Upper lobe of left lung (tissue), 6 donors: ENCODE data around the gene SLC9A8. TPM values are rescaled to one million over a fixed set of nuclear protein-coding genes. Genes with fewer than 3 reads are reported as not detected.
"Not testable (repeated sequence)": the region's sequence is repeated elsewhere in the genome, so short reads cannot be mapped to it uniquely, and the experiment has no call there.

ENCODE experiments used
- ATAC-seq, 2 donors: fragments of 200-7000 bp; cut with Tn5 transposase; one replicate each; pipeline ENCODE4 v1.9.1; 2022; ENCODE audit warnings: mild to moderate bottlenecking in 2 of 2, moderate library complexity in 2 of 2; ENCODE audit not compliant: low FRiP score in 2 of 2
- DNase-seq, 2 donors: peaks; one replicate each; pipeline ENCODE4 v3.0.0-alpha.2; 2019 to 2020
- H3K27ac ChIP-seq, 4 donors: fragments of 200-600 bp; sonication (generic); one replicate each; pipeline ENCODE4 v1.5.1; 2016 to 2019
- H3K27me3 ChIP-seq, 4 donors: fragments of 200-600 bp; sonication (generic); one replicate each; pipeline ENCODE4 v1.5.1; 2017 to 2019
- H3K36me3 ChIP-seq, 4 donors: fragments of 200-600 bp; sonication (generic); one replicate each; pipeline ENCODE4 v1.5.1; 2016 to 2019
- H3K4me1 ChIP-seq, 4 donors: fragments of 200-600 bp; sonication (generic); one replicate each; pipeline ENCODE4 v1.5.1; 2018 to 2019
- H3K4me3 ChIP-seq, 4 donors: fragments of 200-600 bp; sonication (generic); one replicate each; pipeline ENCODE4 v1.5.1; 2017 to 2019; ENCODE audit warnings: mild to moderate bottlenecking in 2 of 4, moderate library complexity in 1 of 4
- H3K9me3 ChIP-seq, 4 donors: fragments of 200-600 bp; sonication (generic); one replicate each; pipeline ENCODE4 v1.5.1; 2018 to 2019
- CTCF ChIP-seq, 6 experiments: fragments of 450-650 bp in 4 of 6; fragments of 200-600 bp in 2 of 6; sonication (generic) in 2 of 6; IDR thresholded peaks; one replicate each; pipeline ENCODE4 v1.5.1; 2016 to 2019; ENCODE audit warnings: antibody characterized with exemption in 6 of 6
- EP300 ChIP-seq, 4 donors: sonication (generic); formaldehyde crosslinking; IDR thresholded peaks; one replicate each; pipeline ENCODE4 v1.5.1; 2017; ENCODE audit warnings: antibody characterized with exemption in 4 of 4, control low read depth in 2 of 4
- POLR2A ChIP-seq, 4 donors: fragments of 450-650 bp; IDR thresholded peaks; one replicate each; pipeline ENCODE4 v1.5.1; 2016 to 2017; ENCODE audit warnings: antibody characterized with exemption in 4 of 4, mild to moderate bottlenecking in 2 of 4
- POLR2AphosphoS5 ChIP-seq, 2 donors: sonication (generic); formaldehyde crosslinking; IDR thresholded peaks; one replicate each; pipeline ENCODE4 v1.5.1; 2017; ENCODE audit warnings: antibody characterized with exemption in 2 of 2
- WGBS, 2 donors: methylation state at CpG; one replicate each; pipeline ENCODE4 v1.1.5; 2017 to 2018; 5-methylcytosine and 5-hydroxymethylcytosine counted together
- total RNA-seq, 6 donors: library from RNA; depleted of rRNA in 4 of 6; stranded (reverse); fragments of >200 nt in 4 of 6; gene quantifications; one replicate each; pipeline versions ENCODE4 v1.1.0 to v1.2.1, GENCODE V29; 2016 to 2021
- donor health status: DM: no; HTN: no; CAD: no; lungs with moderate emphysema.
- donor health status: DM: no; HTN: yes; CAD: no; lungs with severe emphysema.

The SLC9A8 gene
- total RNA-seq, 6 donors from 2014 or later = 13.2 to 19.6 (median 17.2) TPM

- Histone ChIP-seq H3K4me1 (no peaks in the 10 kb centered on the region), H3K4me3 (no peak overlapping the region), H3K9me3 (no peaks in the 10 kb centered on the region), H3K36me3 (peaks cover 0 to 58% (median 38%) of the 10 kb centered on the region in 4 donors), H3K27me3 (no peaks in the 10 kb centered on the region), H3K27ac (no peak overlapping the region)
- ATAC-seq (no peak), DNase-seq (no peak)
- TF ChIP-seq POLR2A (IDR thresholded peaks at IDR 0.05) (no peak), EP300 (IDR thresholded peaks at IDR 0.05) (no peak), CTCF (IDR thresholded peaks at IDR 0.05) (no peak), POLR2AphosphoS5 (IDR thresholded peaks at IDR 0.05) (no peak)
- 88 to 91% methylated on average over 6 of the region's 6 CpGs for WGBS, 2 donors
Observed at GRCh38 chr20:49859011-49859410, 46.4 kb downstream of the SLC9A8 start.

DNA sequence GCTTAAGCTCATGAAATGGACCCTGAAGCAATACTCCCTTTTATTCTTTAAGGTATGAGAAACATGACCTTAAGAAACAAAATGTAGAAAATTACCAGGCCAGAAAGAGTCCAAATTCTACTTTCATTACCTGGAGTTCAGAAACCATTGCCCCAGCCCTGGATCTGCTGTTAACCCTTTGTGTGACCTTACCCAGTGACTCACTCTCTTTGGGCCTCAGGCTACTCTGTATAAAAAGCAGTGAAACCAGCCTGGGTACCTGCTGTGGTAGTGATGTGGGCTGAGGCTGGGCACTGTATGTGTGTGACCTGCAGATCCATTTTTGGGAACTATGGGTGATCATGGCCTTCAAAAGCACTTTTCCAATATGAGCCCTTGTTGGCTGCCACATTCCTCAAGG lies 47.2 kb downstream of the SLC9A8 start:
- TF ChIP-seq POLR2AphosphoS5 (IDR thresholded peaks at IDR 0.05) = no peak
- no peak for TF ChIP-seq EP300 (IDR thresholded peaks at IDR 0.05)
- TF ChIP-seq POLR2A (IDR thresholded peaks at IDR 0.05) = no peak
- no peak for TF ChIP-seq CTCF (IDR thresholded peaks at IDR 0.05)
- Histone ChIP-seq H3K9me3 (no peaks in the 10 kb centered on the region), H3K4me1 (no peaks in the 10 kb centered on the region), H3K27ac (no peak overlapping the region), H3K36me3 (peaks cover 0 to 65% (median 42%) of the 10 kb centered on the region in 4 donors), H3K27me3 (no peaks in the 10 kb centered on the region), H3K4me3 (no peak overlapping the region)
- ATAC-seq (no peak), DNase-seq (no peak)

DNA sequence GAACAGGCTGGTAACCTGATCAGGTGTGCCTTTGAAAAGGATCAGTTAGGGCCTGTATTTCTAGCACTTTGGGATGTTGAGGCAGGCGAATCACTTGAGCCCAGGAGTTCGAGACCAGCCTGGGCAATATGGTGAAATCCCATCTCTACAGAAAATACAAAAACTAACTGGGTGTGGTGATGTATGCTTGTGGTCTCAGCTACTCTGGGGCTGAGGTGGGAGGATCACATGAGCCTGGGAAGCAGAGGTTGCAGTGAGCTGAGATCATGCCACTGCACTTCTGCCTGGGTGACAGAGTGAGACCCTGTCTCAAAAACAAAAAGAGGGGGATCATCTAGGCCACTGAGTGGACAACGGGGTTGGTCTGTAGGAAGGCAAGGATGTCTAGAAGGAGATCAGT lies 48.6 kb downstream of the SLC9A8 start:
- DNase-seq, H3K4me1 ChIP-seq, H3K27ac ChIP-seq, H3K4me3 ChIP-seq, H3K9me3 ChIP-seq, ATAC-seq, H3K27me3 ChIP-seq: not testable (repeated sequence)
- H3K36me3 ChIP-seq = peaks cover 0 to 65% (median 40%) of the 10 kb centered on the region in 4 donors
- 91 to 94% methylated on average over 3 of the region's 3 CpGs for WGBS, 2 donors

GRCh38 chr20:49862607-49863200 lies 50.1 kb downstream of the SLC9A8 start:
- Histone ChIP-seq H3K4me3 (no peak overlapping the region), H3K27me3 (no peaks in the 10 kb centered on the region), H3K36me3 (peaks cover 0 to 65% (median 31%) of the 10 kb centered on the region in 4 donors), H3K4me1 (no peaks in the 10 kb centered on the region), H3K27ac (no peak overlapping the region), H3K9me3 (no peaks in the 10 kb centered on the region)
- ATAC-seq = no peak
- WGBS, 2 donors = 86 to 87% methylated on average over 6 of the region's 6 CpGs
- TF ChIP-seq CTCF (IDR thresholded peaks at IDR 0.05) (no peak), POLR2AphosphoS5 (IDR thresholded peaks at IDR 0.05) (no peak), POLR2A (IDR thresholded peaks at IDR 0.05) (no peak), EP300 (IDR thresholded peaks at IDR 0.05) (no peak)
- DNase-seq = no peak

- H3K4me1 ChIP-seq = no peaks in the 10 kb centered on the region
- H3K27me3 ChIP-seq = no peaks in the 10 kb centered on the region
- ATAC-seq = no peak
- H3K27ac ChIP-seq = no peak overlapping the region
- WGBS, 2 donors = 97 to 99% methylated on average over 6 of the region's 6 CpGs
- peaks cover 0 to 72% (median 34%) of the 10 kb centered on the region in 4 donors for H3K36me3 ChIP-seq
- no peak for DNase-seq
- no peak overlapping the region for H3K4me3 ChIP-seq
- TF ChIP-seq POLR2AphosphoS5 (IDR thresholded peaks at IDR 0.05) (no peak), CTCF (IDR thresholded peaks at IDR 0.05) (no peak), EP300 (IDR thresholded peaks at IDR 0.05) (no peak), POLR2A (IDR thresholded peaks at IDR 0.05) (no peak)
- no peaks in the 10 kb centered on the region for H3K9me3 ChIP-seq
Observed at GRCh38 chr20:49863666-49864065, 51.0 kb downstream of the SLC9A8 start.
